HepG2 (cell line): ENCODE results near the gene TLK1. TPM values are rescaled to one million over a fixed set of nuclear protein-coding genes. Genes with fewer than 3 reads are reported as not detected.

Source experiments
- CHCHD3 ChIP-seq: sonication (generic); formaldehyde crosslinking; IDR thresholded peaks from 2 replicates; pipeline ENCODE4 v1.8.0; 2022; ENCODE audit warnings: mild to moderate bottlenecking, missing genetic modification reagents, moderate library complexity
- ERF ChIP-seq: IDR thresholded peaks from 2 replicates; pipeline ENCODE4 v1.6.1; 2018; ENCODE audit warnings: missing biosample characterization, missing genetic modification reagents
- FOXA3 ChIP-seq: IDR thresholded peaks from 2 replicates; pipeline ENCODE4 v1.6.1; 2016; ENCODE audit warnings: missing genetic modification reagents, missing compliant biosample characterization
- GABPB1 ChIP-seq: IDR thresholded peaks from 2 replicates; pipeline ENCODE4 v1.6.1; 2016; ENCODE audit warnings: mild to moderate bottlenecking, missing genetic modification reagents, moderate library complexity, missing compliant biosample characterization
- GLMP ChIP-seq: sonication (generic); formaldehyde crosslinking; IDR thresholded peaks from 2 replicates; pipeline ENCODE4 v1.9.0; 2021; ENCODE audit warnings: missing genetic modification reagents, mild to moderate bottlenecking, borderline replicate concordance
- HNF4A ChIP-seq: sonication (generic); formaldehyde crosslinking; IDR thresholded peaks from 2 replicates; pipeline ENCODE4 v1.4.0; 2020; ENCODE audit warnings: missing genetic modification reagents
- JUNB ChIP-seq: sonication (generic); formaldehyde crosslinking; IDR thresholded peaks from 2 replicates; pipeline ENCODE4 v1.8.0; 2022; ENCODE audit warnings: missing genetic modification reagents, mild to moderate bottlenecking, borderline replicate concordance
- NR2C2 ChIP-seq: sonication (generic); formaldehyde crosslinking; IDR thresholded peaks from 2 replicates; pipeline ENCODE4 v1.4.0; 2020; ENCODE audit warnings: missing genetic modification reagents, mild to moderate bottlenecking, moderate library complexity, borderline replicate concordance
- PPARG ChIP-seq: conservative IDR thresholded peaks from 2 replicates; pipeline ENCODE4 v1.6.1; 2016; ENCODE audit warnings: missing biosample characterization, missing genetic modification reagents
- RFX1 ChIP-seq: fragments of 450-650 bp; IDR thresholded peaks from 2 replicates; pipeline ENCODE4 v1.6.1; 2017
- SIX1 ChIP-seq: sonication (generic); formaldehyde crosslinking; IDR thresholded peaks from 2 replicates; pipeline ENCODE4 v1.4.0; 2020; ENCODE audit warnings: missing genetic modification reagents, borderline replicate concordance
- SP2 ChIP-seq: sonication (generic); formaldehyde crosslinking; IDR thresholded peaks from 2 replicates; pipeline ENCODE4 v1.5.1; 2020; ENCODE audit warnings: mild to moderate bottlenecking, missing genetic modification reagents
- TARDBP ChIP-seq: sonication (generic); formaldehyde crosslinking; IDR thresholded peaks from 2 replicates; pipeline ENCODE4 v1.8.0; 2022; ENCODE audit warnings: mild to moderate bottlenecking, missing genetic modification reagents
- TGIF2 ChIP-seq: IDR thresholded peaks from 2 replicates; pipeline ENCODE4 v1.6.1; 2016; ENCODE audit warnings: control low read depth, missing compliant biosample characterization
- ZMYM2 ChIP-seq: sonication (generic); formaldehyde crosslinking; IDR thresholded peaks from 2 replicates; pipeline ENCODE4 v1.8.0; 2022; ENCODE audit warnings: mild to moderate bottlenecking, missing genetic modification reagents
- ZNF12 ChIP-seq: sonication (generic); formaldehyde crosslinking; IDR thresholded peaks from 2 replicates; pipeline ENCODE4 v1.5.0; 2020; ENCODE audit warnings: missing genetic modification reagents
- ZNF33B ChIP-seq: sonication (generic); formaldehyde crosslinking; IDR thresholded peaks from 2 replicates; pipeline ENCODE4 v1.5.1; 2020; ENCODE audit warnings: mild to moderate bottlenecking, missing genetic modification reagents
- polyA plus RNA-seq, 8 experiments: library from polyadenylated mRNA; depleted of rRNA in 3 of 8; stranded (reverse) in 7 of 8; unstranded in 1 of 8; fragments of >200 nt; fragmentation: Illumina TruSeq in 4 of 8; extraction: Trizol in 4 of 8; gene quantifications; 2 replicates each; pipeline versions ENCODE4 v1.2.1 to v1.2.3, GENCODE V29; 2011 to 2016; ENCODE audit warnings: low read depth in 4 of 8, missing spikeins in 1 of 8, mixed read lengths in 1 of 8; ENCODE audit not compliant: insufficient read depth in 1 of 8
- total RNA-seq, 5 experiments: library from RNA; depleted of rRNA; stranded (reverse); fragments of >200 nt; fragmentation: Illumina TruSeq; extraction: Trizol; gene quantifications; 2 replicates each; pipeline ENCODE4 v1.2.3, GENCODE V29; 2016; ENCODE audit warnings: low read depth in 1 of 5
- TF ChIP-seq, protein P1 (sequence below), 2 experiments: sonication (generic) in 1 of 2; formaldehyde crosslinking in 1 of 2; IDR thresholded peaks; 2 replicates each; pipeline versions ENCODE4 v1.4.0 to v1.6.1; 2016 to 2020; ENCODE audit warnings: borderline replicate concordance in 1 of 2, low read depth in 1 of 2, mild to moderate bottlenecking in 1 of 2, missing genetic modification reagents in 1 of 2
- TF ChIP-seq, protein P2 (sequence below): IDR thresholded peaks from 2 replicates; pipeline ENCODE4 v1.6.1; 2016; ENCODE audit warnings: missing compliant biosample characterization, missing genetic modification reagents, borderline replicate concordance
- TF ChIP-seq, protein P3 (sequence below): sonication (generic); formaldehyde crosslinking; IDR thresholded peaks from 2 replicates; pipeline ENCODE4 v1.5.0; 2020; ENCODE audit warnings: missing genetic modification reagents

The TLK1 gene
- total and polyA plus RNA-seq, 2 of the 13 experiments (the other 11 are each of a cell fraction or from before 2014, with no cell fraction given), result 16.8 to 28.7 TPM

- TF ChIP-seq ZNF33B (CRISPR knock-in tag), result no peak
- TF ChIP-seq SIX1 (CRISPR knock-in tag), result no peak
- TF ChIP-seq HNF4A (CRISPR knock-in tag), result peak; percentile 72
- TF ChIP-seq RFX1, result no peak
- 0 out of 2 replicates have a peak, but pooled peaks have one; percentile 27 for TF ChIP-seq PPARG (CRISPR knock-in tag)
- no peak for TF ChIP-seq ZNF12
- TF ChIP-seq TARDBP (CRISPR knock-in tag), result no peak
- no peak for TF ChIP-seq CHCHD3 (CRISPR knock-in tag)
- peak; percentile 49; the same call in 1 of the 2 replicates for TF ChIP-seq SP2
- TF ChIP-seq NR2C2 (CRISPR knock-in tag), result no peak
- no peak for TF ChIP-seq GABPB1 (CRISPR knock-in tag)
- TF ChIP-seq TGIF2 (CRISPR knock-in tag), result 0 out of 2 replicates have a peak, but pooled peaks have one; percentile 3
- TF ChIP-seq ERF, result no peak
- TF ChIP-seq, protein P1, sequence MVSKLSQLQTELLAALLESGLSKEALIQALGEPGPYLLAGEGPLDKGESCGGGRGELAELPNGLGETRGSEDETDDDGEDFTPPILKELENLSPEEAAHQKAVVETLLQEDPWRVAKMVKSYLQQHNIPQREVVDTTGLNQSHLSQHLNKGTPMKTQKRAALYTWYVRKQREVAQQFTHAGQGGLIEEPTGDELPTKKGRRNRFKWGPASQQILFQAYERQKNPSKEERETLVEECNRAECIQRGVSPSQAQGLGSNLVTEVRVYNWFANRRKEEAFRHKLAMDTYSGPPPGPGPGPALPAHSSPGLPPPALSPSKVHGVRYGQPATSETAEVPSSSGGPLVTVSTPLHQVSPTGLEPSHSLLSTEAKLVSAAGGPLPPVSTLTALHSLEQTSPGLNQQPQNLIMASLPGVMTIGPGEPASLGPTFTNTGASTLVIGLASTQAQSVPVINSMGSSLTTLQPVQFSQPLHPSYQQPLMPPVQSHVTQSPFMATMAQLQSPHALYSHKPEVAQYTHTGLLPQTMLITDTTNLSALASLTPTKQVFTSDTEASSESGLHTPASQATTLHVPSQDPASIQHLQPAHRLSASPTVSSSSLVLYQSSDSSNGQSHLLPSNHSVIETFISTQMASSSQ (IDR thresholded peaks at IDR 0.05; ENCODE audit: low read depth), result peak; percentile 85
- TF ChIP-seq, protein P1 (CRISPR knock-in tag; IDR thresholded peaks at IDR 0.05; ENCODE audit: borderline replicate concordance), result peak; percentile 82; the same call in 1 of the 2 replicates
- no peak for TF ChIP-seq GLMP (CRISPR knock-in tag)
- no peak for TF ChIP-seq JUNB (CRISPR knock-in tag)
- TF ChIP-seq, protein P2, sequence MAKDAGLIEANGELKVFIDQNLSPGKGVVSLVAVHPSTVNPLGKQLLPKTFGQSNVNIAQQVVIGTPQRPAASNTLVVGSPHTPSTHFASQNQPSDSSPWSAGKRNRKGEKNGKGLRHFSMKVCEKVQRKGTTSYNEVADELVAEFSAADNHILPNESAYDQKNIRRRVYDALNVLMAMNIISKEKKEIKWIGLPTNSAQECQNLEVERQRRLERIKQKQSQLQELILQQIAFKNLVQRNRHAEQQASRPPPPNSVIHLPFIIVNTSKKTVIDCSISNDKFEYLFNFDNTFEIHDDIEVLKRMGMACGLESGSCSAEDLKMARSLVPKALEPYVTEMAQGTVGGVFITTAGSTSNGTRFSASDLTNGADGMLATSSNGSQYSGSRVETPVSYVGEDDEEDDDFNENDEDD (CRISPR knock-in tag), result no peak
- TF ChIP-seq ZMYM2 (CRISPR knock-in tag), result 0 out of 2 replicates have a peak, but pooled peaks have one; percentile 13
- TF ChIP-seq FOXA3 (CRISPR knock-in tag), result peak; percentile 12; the same call in 1 of the 2 replicates
- TF ChIP-seq, protein P3, sequence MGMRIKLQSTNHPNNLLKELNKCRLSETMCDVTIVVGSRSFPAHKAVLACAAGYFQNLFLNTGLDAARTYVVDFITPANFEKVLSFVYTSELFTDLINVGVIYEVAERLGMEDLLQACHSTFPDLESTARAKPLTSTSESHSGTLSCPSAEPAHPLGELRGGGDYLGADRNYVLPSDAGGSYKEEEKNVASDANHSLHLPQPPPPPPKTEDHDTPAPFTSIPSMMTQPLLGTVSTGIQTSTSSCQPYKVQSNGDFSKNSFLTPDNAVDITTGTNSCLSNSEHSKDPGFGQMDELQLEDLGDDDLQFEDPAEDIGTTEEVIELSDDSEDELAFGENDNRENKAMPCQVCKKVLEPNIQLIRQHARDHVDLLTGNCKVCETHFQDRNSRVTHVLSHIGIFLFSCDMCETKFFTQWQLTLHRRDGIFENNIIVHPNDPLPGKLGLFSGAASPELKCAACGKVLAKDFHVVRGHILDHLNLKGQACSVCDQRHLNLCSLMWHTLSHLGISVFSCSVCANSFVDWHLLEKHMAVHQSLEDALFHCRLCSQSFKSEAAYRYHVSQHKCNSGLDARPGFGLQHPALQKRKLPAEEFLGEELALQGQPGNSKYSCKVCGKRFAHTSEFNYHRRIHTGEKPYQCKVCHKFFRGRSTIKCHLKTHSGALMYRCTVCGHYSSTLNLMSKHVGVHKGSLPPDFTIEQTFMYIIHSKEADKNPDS (CRISPR knock-in tag), result no peak
Observed at GRCh38 chr2:171149986-171150693, 10.6 kb downstream of the TLK1 start (continued).
